Hindlimb muscle (tissue), 1 donor: ENCODE data around the gene ELF1. TPM values are rescaled to one million over a fixed set of nuclear protein-coding genes. Genes with fewer than 3 reads are reported as not detected.

Experiments used
- DNase-seq: peaks from one replicate; pipeline ENCODE4 v3.0.0-alpha.2; 2013
- polyA plus RNA-seq: library from polyadenylated mRNA; unstranded; fragments of 120-200 nt; gene quantifications from one replicate; pipeline ENCODE4 v1.2.1, GENCODE V29; 2013; ENCODE audit not compliant: insufficient read length

The ELF1 gene
- polyA plus RNA-seq, 1 donor, result 34.3 TPM

DNA sequence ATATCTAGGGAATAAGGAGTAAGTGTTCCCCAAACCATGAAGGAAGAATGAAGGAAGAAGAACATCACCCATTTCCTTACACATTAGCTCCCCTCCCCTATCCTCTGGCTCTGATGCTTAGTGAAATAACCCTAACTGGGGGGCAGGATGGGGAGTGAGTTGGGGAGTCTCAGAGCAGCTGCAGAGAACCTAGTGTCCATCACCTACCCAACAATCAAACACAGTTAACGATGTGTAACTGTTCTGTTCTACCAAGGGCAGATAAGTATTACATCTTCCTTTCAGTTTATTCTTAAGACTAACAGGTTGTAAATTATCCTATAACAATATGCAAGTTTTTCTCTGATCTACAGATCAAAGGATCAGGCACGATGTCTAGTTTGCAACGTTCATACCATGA lies 12.8 kb downstream of the ELF1 start:
- DNase-seq, result no peak

DNA sequence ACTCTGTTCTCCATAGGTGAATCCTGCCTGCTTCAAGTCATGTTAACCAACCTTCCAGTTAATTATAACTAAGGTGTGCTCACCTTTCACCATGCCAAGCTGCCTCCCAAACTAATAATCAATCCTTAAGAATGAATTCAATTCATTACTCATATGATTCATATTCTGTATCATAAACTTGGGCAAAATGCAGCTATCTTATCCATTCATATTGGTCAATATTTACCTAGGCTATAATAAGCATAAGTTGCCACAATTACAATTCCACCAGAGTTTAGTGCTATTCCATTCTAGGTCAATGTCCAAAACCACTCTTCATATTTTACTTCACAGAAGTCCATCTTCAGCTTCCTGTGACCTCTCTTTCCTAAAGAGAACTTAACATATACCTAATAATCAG lies 13.4 kb downstream of the ELF1 start:
- DNase-seq, result no peak

- no peak for DNase-seq
Measured at GRCh38 chr13:41004875-41005693, 14.0 kb downstream of the ELF1 start.

DNA sequence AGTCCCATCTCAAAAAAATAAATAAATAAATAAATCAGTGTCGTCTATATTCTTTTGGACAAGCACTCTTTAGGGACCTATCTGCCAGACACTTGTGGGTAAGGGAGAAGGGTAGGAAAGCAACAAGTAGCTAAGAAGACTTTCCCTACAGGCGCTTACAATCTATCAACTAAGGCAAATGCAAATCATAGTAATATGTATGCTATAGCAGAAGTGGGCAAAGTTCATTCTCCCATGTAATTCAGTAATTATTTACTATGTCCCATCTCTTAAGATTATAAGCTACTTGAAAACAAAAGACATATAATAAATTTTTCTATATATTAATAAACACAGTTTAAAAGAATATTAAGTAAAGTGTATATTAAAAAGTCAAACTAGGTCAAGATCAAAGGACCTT lies 16.5 kb downstream of the ELF1 start:
- no peak for DNase-seq

DNA sequence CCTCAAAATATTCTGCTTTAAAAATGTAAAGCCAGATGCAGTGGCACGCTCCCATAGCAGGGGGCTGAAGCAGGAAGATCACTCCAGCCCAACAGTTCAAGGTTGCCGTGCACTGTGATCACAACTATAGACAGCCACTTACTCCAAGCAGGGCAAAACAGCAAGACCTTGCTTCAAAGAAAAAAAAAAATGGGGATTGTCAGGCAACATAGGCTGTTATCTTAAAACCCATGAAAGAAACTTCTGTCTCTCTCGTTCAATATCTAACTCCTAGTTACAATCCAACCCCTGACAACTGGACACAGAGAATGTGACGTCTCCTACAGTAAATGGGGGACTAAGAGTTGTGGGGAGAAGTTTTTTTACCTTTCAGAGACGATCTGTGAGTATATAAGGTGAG lies 17.4 kb downstream of the ELF1 start:
- DNase-seq, result no peak

DNA sequence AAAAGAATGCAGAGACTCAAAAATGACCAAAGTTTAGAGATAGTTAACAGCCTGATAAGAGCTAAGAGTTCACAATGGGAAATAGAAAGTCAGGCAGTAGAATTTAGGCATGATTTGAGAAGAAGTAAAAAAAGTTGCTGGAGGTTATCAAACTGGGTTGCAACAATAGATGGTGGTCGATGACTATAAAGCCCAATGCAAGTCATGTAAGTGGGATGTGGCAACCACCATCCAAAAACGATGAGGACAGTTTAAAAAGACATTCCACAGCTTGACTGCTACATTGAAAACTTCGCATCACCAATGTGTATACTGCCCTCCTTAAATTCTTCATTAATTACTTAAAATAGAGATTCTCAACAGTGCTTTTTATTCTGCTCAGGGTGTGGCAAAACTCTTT lies 19.7 kb downstream of the ELF1 start:
- DNase-seq, result no peak

- DNase-seq, result no peak
Measured at GRCh38 chr13:40996426-40997092, 22.6 kb downstream of the ELF1 start.

GRCh38 chr13:40995997-40996396 lies 23.1 kb downstream of the ELF1 start:
- no peak for DNase-seq

DNA sequence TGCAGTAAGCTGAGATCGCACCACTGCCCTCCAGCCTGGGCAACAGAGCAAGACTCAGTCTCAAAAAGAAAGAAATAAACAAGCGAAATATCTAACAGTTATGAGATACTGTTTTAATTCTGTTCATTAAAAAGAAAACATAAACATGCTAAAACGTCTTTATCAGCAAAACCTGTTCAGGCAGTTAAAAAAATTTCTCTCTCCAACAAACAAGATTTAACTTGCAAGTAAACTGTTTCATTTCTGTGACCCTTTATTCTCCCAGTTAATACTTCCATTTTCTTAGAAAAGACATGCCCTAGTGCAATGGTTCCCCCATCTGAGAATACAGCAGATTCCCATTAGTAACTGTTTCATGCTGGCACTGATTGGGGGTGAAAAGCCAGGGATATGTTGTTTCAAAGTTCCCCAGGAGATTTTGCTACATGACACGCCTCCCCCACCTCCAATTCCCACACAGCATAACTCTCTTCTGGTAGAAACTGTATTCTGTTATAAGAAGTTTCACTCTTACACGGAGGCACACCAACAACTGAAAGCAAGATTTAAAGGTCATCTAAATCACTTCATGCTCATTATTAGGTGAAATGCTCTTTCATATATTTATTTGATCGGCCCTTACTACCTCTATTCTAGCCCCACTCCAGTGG lies 24.4 kb downstream of the ELF1 start:
- no peak for DNase-seq

- DNase-seq, result no peak
Measured at GRCh38 chr13:40993987-40994386, 25.1 kb downstream of the ELF1 start.

- no peak for DNase-seq
Measured at GRCh38 chr13:40992678-40993518, 26.2 kb downstream of the ELF1 start.

- no peak for DNase-seq
Measured at GRCh38 chr13:40987606-40988280, 31.4 kb downstream of the ELF1 start.

DNA sequence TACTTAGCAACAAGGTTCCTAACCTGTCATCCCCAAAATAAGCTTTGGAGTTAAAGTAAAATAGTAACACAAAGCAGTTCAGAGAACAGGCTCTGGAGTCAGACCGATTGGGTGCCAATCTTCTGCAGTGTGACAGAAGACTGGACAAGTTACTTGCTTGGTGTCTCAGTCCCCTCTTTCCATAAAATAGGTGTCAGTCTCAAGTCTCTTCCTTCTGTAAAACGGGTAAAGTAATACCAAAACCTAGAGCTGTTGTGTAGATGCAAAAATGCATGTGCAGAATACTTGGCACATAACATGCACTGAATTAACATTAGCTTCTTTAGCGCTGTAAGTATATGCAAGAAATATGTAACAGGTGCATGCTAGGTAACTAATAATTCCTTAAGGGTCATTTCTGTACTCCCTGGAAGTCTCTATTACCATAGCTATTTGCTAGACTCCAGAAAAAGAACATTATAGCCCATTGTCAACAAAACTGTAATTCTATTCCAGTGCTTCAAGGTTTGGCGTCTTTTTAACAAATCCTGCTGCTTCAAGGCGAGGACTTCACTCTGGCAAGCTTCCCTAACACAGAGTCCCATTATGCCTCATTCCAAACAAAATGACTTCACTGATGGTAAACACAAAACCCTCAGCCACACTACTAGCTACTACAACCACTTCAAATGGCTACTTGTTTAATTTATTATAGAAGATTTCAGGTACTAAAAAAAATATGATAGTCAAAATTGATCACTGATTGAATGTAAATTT lies 32.8 kb downstream of the ELF1 start:
- no peak for DNase-seq

- no peak for DNase-seq
Measured at GRCh38 chr13:40985381-40986100, 33.6 kb downstream of the ELF1 start.

GRCh38 chr13:40984668-40985366 lies 34.3 kb downstream of the ELF1 start:
- DNase-seq, result no peak

- DNase-seq, result no peak
Measured at GRCh38 chr13:40983725-40984667, 35.1 kb downstream of the ELF1 start.

- DNase-seq, result no peak
Measured at GRCh38 chr13:40983259-40983658, 35.9 kb downstream of the ELF1 start.

DNA sequence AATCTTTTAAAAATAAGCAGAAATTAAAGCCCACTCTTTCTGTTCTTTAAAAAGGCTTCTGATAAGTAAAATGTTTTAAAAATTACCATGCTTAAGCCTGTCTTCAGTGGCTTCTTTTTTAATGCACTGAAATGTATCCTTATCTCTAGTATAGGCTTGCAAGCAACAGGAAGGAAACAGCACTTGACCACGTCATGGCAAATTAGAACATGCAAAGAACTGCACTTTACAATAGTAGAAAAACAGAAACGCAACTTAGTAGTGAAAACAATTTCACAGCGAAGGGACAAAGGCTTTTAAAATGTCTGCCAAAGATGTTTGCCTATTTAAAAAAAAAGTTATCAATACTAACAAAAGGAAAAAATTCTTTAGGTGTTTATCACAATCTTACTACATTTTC lies 36.3 kb downstream of the ELF1 start:
- DNase-seq, result peak; percentile 43

GRCh38 chr13:40981949-40982348 lies 37.2 kb downstream of the ELF1 start:
- DNase-seq, result no peak
